ENCODE data around the gene CDK10.

CDK10 gene

DNA sequence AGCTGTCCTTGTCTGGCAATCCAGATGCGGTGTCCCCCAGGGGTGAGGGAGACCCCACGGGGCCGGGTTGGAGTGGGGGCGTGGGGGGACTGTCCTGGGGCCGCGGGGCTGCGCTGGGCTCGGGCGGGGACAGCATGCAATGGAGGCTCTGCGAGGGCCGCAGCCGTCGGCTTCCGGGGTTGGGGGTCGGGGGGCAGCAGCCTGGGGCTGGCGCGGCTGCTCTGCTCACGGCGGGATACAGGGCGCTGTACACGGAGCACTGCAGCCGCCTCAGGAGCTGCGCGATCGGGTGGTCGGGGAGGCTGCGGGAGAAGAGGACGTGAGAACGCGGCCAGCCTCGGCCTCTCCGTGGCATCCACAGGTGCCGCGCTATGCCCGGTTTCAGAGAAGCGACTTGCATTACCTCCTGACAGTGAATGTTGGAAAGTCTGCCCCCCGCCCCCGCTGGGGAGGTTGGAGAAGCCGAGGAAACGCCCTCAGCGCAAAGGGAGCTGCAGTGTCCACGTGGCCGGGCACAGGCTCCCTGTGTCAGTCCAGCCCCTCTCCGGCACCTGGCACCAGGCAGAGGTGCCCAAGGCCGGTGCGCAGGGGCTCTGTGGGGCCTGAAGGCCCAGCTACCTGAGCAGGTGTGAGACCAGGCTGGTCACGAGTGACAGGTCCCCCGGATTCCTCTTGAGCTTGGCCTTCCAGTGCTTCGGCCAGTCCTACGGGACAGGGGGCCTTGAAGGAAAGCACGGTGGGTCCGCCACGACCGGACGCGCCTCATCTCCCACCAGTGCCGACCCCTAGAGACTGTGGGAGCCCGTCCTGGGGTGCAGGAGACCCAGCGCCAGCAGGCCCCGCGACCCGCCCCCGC lies 24.4 kb downstream of the CDK10 start:
- no peak for DNase-seq (ENCODE audit: insufficient read length)
- FAIRE-seq = no peak
- TF ChIP-seq POLR2A (IDR thresholded peaks at IDR 0.05; ENCODE audit: low read depth, low read length) (no peak), TAF1 (IDR thresholded peaks at IDR 0.05; ENCODE audit: borderline replicate concordance, low read depth, low read length) (no peak), POLR2AphosphoS5 (IDR thresholded peaks at IDR 0.05; ENCODE audit: low read depth, low read length) (no peak)

DNA sequence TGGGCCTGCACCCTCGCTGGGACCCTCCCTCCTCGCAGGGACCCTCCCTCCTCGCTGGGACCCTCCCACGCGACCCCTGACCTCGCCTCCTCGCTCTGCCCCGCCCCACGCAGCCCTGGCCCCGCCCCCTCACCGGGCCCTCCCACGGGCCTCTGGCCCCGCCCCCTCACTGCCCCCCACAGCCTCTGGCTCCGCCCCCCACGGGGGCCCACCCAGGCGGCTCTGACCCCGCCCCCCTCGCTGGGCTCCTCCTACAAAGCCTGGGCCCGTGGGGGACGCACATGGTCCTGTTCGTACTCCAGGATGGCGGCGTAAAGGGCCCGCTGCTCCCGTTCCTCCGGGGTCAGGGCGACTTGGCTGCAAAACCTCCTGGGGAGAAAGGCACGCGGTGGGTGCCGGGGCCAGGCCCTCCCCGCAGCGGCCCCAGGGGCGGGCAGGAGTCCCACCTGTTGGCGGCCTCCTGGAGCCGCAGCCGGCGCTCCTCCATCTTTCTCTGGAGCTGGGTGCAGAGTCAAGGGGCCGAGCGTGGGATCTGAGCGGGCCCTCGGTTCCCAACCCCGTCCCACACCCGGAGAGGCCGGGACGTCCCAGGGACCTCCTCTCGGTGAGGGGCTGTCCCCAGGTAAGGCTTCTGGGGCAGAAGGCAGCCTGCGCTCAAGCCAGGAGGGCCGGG lies 25.2 kb downstream of the CDK10 start:
- peak; percentile 66 for TF ChIP-seq POLR2AphosphoS5 (IDR thresholded peaks at IDR 0.05; ENCODE audit: low read depth, low read length)
- TF ChIP-seq TAF1 (IDR thresholded peaks at IDR 0.05; ENCODE audit: borderline replicate concordance, low read depth, low read length) = peak; percentile 29; the same call in 1 of the 2 replicates
- TF ChIP-seq POLR2A (IDR thresholded peaks at IDR 0.05; ENCODE audit: low read depth, low read length) = peak; percentile 82
- FAIRE-seq = peak; percentile 88
- peak; percentile 99 for DNase-seq (ENCODE audit: insufficient read length)

DNA sequence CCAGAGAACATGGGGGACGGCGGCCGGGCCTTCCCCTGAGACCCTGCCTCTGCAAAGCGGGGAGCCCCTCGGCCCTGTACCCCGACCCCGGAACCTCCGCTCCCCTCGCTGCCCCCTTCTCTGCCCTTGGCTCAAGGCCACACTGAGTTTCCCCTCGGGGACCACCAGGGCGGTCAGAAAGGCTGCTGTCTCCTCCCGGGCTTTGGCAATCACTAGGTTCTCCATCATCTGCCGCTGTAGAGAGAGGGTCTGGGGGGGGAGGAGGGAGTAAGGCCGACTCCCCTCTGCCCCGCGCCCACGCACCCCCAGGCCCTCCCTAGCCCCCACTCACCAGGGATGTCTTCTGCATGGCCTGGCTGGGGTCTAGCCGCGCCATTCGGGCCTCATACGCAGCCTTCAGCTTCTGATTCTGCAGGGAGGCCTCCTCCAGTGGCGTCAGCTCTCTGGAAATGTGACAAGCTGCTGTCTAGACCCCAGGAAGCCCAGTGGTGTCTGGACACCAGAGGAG lies 25.8 kb downstream of the CDK10 start:
- DNase-seq (ENCODE audit: insufficient read length) (no peak), FAIRE-seq (peak; percentile 17)
- TF ChIP-seq POLR2A (IDR thresholded peaks at IDR 0.05; ENCODE audit: low read depth, low read length) (no peak), TAF1 (IDR thresholded peaks at IDR 0.05; ENCODE audit: borderline replicate concordance, low read depth, low read length) (0 out of 2 replicates have a peak, but pooled peaks have one; percentile 0), POLR2AphosphoS5 (IDR thresholded peaks at IDR 0.05; ENCODE audit: low read depth, low read length) (no peak)

DNA sequence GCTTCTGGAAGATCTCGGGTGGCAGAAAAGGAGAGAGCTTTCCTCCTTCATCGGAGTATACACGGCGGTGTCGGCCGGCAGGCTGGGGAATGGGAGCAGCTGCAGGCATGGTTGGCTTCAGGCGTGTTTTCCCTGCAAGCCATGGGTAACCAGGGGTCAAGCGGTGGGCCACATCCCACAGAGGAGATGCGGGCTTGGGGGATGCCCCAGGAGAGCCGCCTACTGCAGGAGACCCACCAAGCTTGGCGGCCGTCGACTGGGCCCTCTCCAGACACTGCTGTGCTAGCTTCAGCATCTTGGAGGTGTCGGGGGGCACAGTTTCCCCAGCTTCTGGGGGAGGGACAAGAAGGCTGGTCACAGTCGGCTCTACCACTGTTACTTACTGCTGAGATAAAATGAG lies 30.0 kb downstream of the CDK10 start:
- DNase-seq (ENCODE audit: insufficient read length) (no peak), FAIRE-seq (no peak)

DNA sequence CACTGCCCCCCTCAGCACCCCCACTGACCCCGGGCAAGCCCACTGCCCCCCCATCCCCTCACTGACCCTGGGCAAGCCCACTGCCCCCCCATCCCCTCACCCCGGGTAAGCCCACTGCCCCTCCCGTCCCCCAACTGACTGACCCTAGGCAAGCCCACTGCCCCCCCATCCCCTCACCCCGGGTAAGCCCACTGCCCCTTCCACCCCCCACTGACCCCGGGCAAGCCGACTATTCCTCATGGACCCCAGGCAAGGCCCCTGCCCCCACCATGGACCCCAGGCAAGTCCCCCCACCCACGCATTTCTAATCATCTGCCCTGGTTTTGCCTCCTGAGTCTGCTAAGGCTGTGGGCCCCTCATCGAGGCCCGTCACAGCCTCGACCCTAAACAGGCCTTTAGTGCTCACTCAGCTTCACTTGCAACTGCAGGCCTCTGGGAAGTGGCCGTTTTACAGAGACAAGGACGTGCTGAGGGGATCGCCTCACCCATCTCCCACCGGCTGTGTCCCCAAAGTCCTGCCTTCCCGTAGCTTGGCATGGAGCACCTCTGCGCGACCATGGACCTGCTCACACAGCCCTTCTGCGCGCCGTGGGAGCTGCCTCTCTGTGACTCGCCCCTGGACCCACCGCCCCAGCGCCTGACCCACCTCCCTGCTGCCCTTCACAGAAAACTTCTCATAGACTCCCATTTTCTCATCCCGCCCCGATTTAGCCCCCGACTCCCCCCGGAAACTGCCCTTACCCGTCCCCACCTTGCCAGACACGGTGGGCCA lies 30.6 kb downstream of the CDK10 start:
- TF ChIP-seq POLR2A (IDR thresholded peaks at IDR 0.05; ENCODE audit: low read depth, low read length) = no peak
- no peak for TF ChIP-seq POLR2AphosphoS5 (IDR thresholded peaks at IDR 0.05; ENCODE audit: low read depth, low read length)
- no peak for TF ChIP-seq TAF1 (IDR thresholded peaks at IDR 0.05; ENCODE audit: borderline replicate concordance, low read depth, low read length)
- DNase-seq (ENCODE audit: insufficient read length) = no peak
- FAIRE-seq = no peak

More for the DNA sequence above, 30.0 kb downstream of the CDK10 start:
- TF ChIP-seq POLR2A (IDR thresholded peaks at IDR 0.05; ENCODE audit: low read depth, low read length) (no peak), POLR2AphosphoS5 (IDR thresholded peaks at IDR 0.05; ENCODE audit: low read depth, low read length) (no peak), TAF1 (IDR thresholded peaks at IDR 0.05; ENCODE audit: borderline replicate concordance, low read depth, low read length) (no peak)

DNA sequence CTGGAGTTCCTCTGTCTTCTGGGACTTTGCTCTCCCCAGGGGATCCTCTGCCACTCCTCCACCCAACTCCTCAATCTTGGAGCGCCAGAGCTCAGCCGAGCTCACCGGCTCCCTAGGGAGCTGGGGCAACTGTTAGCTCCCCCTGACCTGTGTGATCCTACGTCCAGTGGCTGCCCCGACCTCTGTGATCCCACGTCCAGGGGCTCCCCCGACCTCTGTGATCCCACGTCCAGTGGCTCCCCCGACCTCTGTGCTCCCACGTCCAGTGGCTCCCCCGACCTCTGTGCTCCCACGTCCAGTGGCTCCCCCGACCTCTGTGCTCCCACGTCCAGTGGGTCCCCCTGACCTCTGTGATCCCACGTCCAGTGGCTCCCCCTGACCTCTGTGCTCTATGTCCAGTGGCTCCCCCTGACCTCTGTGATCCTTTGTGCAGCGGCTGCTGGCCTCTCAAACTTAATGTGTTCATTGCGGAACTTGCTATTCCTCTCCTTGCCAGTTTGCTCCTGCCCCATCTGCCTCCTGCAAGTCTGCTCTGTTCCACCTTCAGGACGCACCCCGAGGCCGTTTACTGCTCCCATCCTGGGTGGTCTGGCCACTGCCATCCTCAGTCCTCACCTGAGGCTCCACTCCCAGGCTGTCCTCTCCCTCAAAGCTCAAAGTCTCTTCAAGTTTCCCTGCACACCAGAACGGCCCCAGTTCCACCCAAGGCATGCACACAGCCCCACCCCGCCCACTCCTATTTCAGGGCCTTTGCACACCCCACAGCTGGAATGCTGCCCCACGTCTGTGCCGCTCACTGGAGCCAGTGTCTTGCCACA lies 31.4 kb downstream of the CDK10 start:
- TF ChIP-seq TAF1 (IDR thresholded peaks at IDR 0.05; ENCODE audit: borderline replicate concordance, low read depth, low read length) (no peak), POLR2AphosphoS5 (IDR thresholded peaks at IDR 0.05; ENCODE audit: low read depth, low read length) (no peak), POLR2A (IDR thresholded peaks at IDR 0.05; ENCODE audit: low read depth, low read length) (no peak)
- FAIRE-seq (no peak), DNase-seq (ENCODE audit: insufficient read length) (no peak)

DNA sequence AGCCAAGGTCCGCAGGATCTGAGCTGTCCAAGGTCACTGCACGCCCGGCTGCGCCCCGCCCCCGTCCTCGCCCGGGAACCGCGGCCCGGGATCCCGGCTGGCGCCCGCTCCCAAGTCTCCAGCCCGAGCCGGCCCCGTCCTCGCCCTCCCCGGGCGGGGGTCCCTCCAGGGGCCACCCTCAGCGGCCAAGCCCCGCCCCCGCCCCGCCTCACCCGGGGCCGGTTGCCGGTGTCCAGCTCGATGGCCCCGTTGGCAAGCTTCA lies 34.0 kb downstream of the CDK10 start:
- no peak for TF ChIP-seq TAF1 (IDR thresholded peaks at IDR 0.05; ENCODE audit: borderline replicate concordance, low read depth, low read length)
- TF ChIP-seq POLR2AphosphoS5 (IDR thresholded peaks at IDR 0.05; ENCODE audit: low read depth, low read length) = no peak
- TF ChIP-seq POLR2A (IDR thresholded peaks at IDR 0.05; ENCODE audit: low read depth, low read length) = no peak
- FAIRE-seq (no peak), DNase-seq (ENCODE audit: insufficient read length) (no peak)

DNA sequence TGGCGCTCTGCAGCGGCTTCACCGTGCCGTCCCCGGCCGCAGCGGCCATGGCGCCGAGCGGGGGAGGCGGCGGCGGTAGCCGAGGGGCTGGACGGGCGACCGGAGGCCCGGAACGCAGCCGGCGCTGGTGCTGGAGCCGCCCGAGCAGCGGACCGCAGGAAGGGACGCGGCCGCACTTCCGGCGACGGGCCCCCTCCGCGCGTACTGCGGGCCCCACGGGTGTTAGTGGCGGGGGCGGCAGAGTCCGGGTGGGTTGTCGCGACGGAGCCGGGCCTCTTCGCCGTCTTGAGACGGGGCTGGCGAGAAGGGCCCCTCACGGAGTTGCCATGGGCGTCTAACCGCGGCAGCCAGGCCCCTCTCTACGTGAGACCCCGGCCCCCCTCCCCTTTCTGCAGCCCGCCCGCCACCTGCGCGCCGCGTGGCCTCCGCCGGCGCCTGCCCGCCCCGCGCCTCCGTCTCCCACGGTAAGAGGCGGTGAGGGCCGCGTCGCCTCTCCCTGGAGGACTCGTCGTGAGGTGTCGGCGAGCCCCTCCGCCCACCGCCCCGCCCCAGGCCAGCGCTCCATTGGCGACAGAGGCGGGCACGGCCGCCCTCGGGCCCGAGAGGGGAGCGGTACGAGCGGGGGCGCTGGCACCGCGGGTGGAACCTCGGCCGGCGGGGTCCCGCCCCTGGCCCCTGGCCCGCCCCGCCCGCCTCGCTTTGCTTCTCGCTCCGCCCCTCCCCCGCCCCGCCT lies 34.5 kb downstream of the CDK10 start, which contains the start of the genes VPS9D1 and ZNF276:
Gene VPS9D1 (minus strand): TSS at position 86 of the 733 bp plus-strand sequence. CDS start 37 bp downstream, at position 49.
Gene ZNF276 (plus strand): TSS at position 725 of the 733 bp plus-strand sequence. CDS start 104 bp downstream, outside the sequence.
- TF ChIP-seq POLR2AphosphoS5 (IDR thresholded peaks at IDR 0.05; ENCODE audit: low read depth, low read length) = peak; percentile 58
- TF ChIP-seq TAF1 (IDR thresholded peaks at IDR 0.05; ENCODE audit: borderline replicate concordance, low read depth, low read length) = peak; percentile 54; the same call in 1 of the 2 replicates
- TF ChIP-seq POLR2A (IDR thresholded peaks at IDR 0.05; ENCODE audit: low read depth, low read length) = peak; percentile 71
- peak; percentile 77 for DNase-seq (ENCODE audit: insufficient read length)
- peak; percentile 82 for FAIRE-seq

DNA sequence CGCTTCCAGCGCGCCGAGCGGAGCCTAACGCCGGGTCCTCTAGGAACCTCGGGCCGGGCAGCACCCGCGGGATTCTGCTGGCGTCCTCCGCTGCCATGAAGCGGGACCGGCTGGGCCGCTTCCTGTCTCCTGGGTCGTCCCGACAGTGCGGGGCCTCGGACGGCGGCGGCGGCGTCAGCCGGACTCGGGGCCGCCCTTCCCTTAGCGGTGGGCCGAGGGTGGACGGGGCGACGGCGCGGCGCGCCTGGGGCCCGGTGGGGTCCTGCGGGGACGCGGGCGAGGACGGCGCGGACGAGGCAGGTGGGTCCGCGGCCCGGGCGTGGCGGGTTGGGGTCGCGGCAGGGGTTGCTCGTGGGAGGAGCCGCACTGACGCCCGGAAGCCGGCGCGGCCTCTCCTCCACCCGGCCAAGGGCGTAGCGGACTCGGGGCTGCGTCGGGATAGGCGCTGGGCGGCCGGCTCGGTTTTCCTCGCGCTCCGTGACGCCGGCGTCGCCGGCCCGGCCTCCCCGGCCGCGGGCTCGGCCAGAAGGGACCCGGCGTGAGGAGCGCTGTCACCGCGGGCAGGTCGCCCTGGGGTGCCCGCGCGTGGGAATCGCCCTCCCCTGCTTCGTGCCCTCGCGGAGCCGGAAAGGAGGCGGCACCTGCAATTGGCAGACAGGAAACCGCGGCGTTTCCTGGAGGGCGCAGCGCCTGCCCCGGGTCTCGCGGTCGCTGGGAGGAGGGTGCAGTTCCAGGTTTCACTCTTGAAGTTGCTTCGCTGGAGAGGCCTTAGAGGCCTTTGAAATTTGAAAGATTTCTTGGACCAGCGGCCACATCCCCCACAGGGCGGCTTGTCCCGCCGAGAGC lies 35.3 kb downstream of the CDK10 start:
- TF ChIP-seq POLR2AphosphoS5 (IDR thresholded peaks at IDR 0.05; ENCODE audit: low read depth, low read length) = no peak; the same call in 1 of the 2 replicates
- no peak for TF ChIP-seq TAF1 (IDR thresholded peaks at IDR 0.05; ENCODE audit: borderline replicate concordance, low read depth, low read length)
- 0 out of 2 replicates have a peak, but pooled peaks have one; percentile 7 for TF ChIP-seq POLR2A (IDR thresholded peaks at IDR 0.05; ENCODE audit: low read depth, low read length)
- DNase-seq (ENCODE audit: insufficient read length) = no peak
- FAIRE-seq = peak; percentile 44

Measured in GM12892 (cell line).